Measurements from ENCODE around the gene VWC2L.

Gene VWC2L

GRCh38 chr2:214542295-214542694, 131.4 kb downstream of the VWC2L start:
- no peak for DNase-seq (ENCODE audit: low read depth)

DNA sequence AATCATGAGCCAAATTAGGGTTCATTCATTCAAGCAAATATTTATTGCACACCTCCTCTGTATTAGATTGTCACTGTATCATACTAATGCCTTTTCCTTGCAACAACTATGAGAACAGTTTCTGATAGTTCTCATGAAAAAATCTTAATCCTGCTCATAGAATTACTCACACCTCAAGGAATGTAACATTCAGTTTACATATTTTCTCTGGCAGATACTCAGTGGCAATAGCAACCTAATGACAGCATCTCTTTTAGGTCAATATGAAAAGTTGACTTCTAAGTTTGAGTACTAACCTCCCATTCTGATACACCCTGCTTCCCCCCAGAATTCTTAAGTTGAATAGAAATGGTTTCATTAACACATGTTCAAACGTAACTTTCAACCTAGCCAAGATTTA, 132.0 kb downstream of the VWC2L start:
- no peak for DNase-seq (ENCODE audit: low read depth)

DNA sequence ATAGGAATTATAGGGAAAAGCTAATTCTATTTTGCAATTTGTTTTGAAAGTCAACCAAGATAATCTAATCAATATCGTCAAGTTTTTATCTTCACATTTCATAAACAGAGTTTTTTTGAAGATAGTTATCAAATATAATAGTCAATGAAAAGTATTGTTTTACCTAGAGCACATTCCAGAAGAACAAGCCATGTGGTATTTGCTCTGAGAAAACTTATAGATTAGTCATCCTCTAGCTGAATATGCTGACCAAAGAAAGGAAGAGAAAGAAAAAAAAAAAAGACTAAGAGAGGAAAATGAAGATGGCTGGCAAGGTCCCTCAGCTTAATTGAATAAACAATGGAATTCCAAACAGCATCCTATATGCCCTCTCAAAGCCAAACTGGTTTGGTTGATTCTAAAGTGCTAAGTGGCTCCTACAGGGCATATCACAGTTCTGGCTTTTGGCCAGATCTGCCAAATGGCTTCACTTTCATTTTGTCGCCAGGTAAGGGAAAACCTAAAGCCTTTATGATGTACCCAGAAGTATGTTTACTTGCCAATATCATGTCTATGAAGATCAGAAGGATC, 132.6 kb downstream of the VWC2L start:
- no peak for DNase-seq (ENCODE audit: low read depth)

GRCh38 chr2:214545898-214546542, 135.2 kb downstream of the VWC2L start:
- no peak for DNase-seq (ENCODE audit: low read depth)

DNA sequence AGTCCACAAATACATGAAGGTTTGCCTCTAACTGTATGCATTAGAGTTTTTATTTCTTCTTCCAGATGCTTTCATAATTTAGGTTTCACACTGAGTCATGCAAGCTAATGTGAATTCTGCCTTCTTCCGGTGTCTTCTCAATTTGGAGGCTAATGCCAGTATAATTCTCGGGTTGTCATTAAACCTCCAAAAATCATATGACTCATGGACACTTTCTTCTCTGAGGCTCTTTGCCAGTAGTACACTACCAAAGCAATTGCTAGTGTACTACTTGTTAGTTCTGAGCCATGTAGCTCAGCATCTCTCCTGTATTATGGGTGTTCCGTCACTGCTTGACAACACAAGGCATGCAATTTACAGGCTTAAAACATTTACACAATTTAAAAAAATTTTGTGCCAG, 137.1 kb downstream of the VWC2L start:
- no peak for DNase-seq (ENCODE audit: low read depth)

- no peak for DNase-seq (ENCODE audit: low read depth)
Observed at GRCh38 chr2:214549946-214550345, 139.1 kb downstream of the VWC2L start.

DNA sequence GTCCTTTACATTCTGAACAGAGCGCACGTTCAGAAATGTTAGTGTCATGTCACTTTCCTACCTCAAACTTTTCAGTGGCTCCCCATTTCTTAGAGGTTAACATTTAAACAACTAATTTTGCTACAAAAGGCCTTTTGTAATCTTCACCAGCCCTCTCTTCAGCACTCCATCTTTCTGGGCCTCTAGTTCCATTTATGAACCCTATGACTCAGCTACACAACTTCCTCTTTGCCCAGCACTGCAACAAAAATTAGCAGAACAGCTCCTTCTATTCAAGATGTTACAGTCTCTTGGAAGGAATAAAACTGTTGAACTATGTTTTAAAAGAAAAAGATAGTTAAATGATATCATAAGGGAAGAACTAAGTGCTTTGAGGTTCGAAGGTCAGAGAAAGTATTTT, 139.9 kb downstream of the VWC2L start:
- DNase-seq (ENCODE audit: low read depth) = no peak

DNA sequence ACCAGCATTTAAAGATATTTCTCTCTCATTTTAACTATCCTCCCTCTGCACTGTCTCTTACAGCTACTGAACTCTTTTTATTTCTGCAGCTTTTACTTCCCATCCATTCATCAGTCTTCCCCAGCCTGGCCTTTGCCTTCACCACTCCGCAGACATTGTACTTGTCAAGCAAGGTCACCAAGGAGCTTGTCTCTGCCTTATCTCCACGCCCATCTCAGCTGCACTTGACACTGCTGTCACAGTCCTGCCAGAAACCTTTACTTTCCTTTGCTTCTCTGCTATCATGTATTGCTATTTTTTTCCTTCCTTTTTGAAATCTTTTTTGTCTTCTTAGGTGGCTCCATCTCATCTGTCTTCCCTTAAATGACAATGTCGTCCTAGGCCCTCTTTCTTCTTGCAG, 147.0 kb downstream of the VWC2L start:
- no peak for DNase-seq (ENCODE audit: low read depth)

DNA sequence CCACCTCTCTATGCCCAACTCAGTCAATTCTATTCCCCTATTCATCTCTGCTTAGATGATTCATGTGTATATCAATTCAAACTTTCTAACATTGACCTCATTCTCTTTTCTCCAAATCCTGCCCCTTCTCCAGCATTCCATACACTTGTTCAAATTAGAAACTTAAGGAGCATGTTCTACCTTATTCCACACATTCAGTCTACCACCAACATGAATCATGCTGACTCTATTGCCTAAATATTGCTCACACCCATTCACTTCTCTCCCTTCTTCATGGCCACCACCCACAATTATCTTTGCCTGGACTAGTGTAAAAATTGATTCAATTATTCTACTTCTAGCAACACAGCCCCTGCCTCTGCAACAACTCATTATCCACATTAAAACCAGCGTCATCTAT, 147.5 kb downstream of the VWC2L start:
- no peak for DNase-seq (ENCODE audit: low read depth)

DNA sequence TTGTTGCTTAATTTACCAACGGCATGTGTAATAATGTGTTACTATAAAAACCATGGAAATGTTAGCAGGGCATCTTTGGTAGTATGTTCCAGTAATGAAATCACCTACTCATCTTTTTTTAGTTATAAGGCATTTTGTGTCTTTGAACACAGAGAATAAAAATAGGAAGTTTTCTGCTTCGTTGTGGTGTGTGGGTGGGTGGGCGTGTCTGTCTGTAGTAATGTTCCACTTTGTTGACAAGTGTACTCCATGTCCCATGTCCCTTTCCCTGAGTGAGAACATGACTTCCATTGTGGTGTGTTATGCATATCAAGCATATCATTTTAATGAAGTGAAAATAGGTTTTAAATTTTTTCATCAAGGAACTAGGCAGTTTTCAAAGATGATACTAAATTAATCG, 149.3 kb downstream of the VWC2L start:
- DNase-seq (ENCODE audit: low read depth) = no peak

GRCh38 chr2:214560618-214561190, 149.8 kb downstream of the VWC2L start:
- no peak for DNase-seq (ENCODE audit: low read depth)

GRCh38 chr2:214565246-214565645, 154.4 kb downstream of the VWC2L start:
- DNase-seq (ENCODE audit: low read depth) = no peak

DNA sequence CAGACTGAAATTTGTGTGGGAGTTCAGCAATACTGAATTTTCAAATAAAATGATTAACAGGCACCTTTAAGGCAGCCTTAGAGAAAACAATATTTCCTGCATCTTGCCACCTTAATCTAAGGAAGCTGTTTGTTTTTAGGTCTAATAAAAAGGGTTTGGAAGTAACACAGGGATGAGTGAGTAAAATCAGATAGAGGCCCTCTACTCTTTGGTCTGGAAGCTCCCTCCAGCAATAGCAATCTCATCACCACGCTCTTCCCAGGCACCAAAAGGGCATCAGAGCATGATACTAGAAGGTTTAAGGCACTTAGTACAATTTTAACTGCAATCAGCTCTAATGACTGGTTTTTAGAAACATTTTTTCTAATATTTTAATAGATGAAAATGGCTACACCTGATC, 155.6 kb downstream of the VWC2L start:
- no peak for DNase-seq (ENCODE audit: low read depth)

GRCh38 chr2:214569419-214570035, 158.7 kb downstream of the VWC2L start:
- DNase-seq (ENCODE audit: low read depth) = no peak

DNA sequence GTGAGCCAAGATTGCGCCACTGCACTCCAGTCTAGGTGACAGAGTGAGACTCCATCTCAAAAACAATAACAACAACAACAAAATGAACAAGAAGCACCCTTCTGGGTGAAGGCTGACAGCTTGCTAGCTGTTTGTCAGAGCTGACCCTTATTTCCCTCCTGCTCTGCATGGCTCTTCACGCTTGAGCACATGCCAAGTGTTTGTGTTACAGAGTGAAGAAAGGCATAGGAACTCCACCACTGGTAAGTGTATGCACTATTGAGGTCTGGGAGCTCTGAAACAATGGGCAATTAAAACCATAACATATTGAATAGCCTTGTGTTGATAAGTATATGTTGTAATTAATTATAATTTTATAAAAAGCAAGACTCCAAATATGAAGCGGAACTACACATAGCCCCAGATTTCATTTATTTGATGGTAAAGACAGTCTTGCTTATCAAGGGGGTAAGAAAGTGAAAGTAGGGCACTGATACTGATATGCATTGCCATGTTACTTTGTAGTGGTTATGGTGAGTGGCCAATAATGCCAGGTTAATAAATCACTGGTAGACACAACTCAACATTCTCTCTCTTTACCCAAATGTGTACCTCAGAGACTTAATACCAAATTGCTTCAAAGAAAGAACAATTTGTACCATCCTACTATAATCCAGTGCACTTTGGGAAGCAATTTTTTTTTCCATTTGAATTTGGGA, 163.4 kb downstream of the VWC2L start:
- no peak for DNase-seq (ENCODE audit: low read depth)

GRCh38 chr2:214575030-214575429, 164.2 kb downstream of the VWC2L start:
- no peak for DNase-seq (ENCODE audit: low read depth)

- no peak for DNase-seq (ENCODE audit: low read depth)
Observed at GRCh38 chr2:214575465-214575864, 164.6 kb downstream of the VWC2L start.

- no peak for DNase-seq (ENCODE audit: low read depth)
Observed at GRCh38 chr2:214577769-214578168, 166.9 kb downstream of the VWC2L start.

DNA sequence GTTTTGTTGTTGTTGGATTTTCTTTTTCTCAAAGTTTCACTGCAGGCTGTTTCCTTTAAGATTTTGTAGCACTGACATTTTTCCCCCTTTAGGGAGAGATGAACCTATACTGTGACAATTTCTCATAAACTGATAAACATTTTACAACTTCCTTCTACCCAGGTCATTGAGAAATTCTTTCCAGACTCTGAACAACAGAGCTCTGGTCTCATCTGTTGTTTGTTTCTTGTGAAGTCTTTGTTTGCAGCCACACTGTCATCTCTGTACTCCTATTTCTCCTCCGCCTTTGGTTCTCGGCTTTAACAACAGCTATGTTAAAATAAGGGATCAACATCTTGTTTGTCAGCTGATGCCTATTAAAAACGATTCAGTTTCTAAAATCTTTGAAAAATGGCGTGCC, 167.6 kb downstream of the VWC2L start:
- DNase-seq (ENCODE audit: low read depth) = no peak

GRCh38 chr2:214579035-214579434, 168.2 kb downstream of the VWC2L start:
- DNase-seq (ENCODE audit: low read depth) = no peak

DNA sequence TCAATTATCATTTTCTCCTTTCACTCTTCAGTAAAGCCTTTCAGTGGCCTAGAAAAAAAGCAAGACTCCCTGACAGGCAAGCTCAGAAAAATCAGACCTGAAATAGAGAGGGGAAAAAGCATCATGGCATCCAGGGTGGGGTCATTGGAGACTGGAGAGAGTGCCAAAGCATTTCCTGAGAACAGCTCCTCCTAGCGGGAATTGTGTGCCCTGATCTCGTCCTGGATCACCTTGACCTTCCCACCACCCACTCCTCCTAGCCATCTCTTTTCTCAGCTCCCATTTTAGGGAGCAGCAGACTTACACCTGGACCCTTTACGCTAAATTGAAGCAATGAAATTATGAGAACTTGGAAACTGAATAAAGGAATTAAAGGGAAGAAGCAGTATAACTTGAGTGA, 176.6 kb downstream of the VWC2L start:
- no peak for DNase-seq (ENCODE audit: low read depth)

GRCh38 chr2:214591366-214591765, 180.5 kb downstream of the VWC2L start:
- no peak for DNase-seq (ENCODE audit: low read depth)

DNA sequence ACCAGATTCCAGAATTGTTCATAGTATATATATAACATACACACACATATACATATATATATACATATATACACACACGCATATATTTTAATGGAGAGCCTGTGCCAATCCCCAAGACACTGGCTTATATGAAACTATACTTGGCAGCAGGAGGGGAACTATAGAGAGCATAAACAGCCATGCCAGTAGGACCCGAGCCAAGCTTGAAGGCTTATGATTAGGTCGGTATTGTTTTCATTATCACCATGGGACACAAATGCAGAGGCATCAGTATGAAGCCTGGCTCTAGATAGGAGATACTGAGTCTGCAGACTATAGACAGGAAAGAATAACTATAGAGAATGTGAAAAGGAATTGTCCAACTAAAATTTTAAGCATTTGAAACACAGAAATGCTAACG, 181.2 kb downstream of the VWC2L start:
- no peak for DNase-seq (ENCODE audit: low read depth)

All from stimulated activated CD8-positive, alpha-beta memory T cell treated with anti-CD3 and anti-CD28 coated beads, Interleukin-12 subunit alpha, Interleukin-12 subunit beta, amount 100 ng/mL, for 4 hours (primary cell).